ENCODE results near the gene RGS9.

DNA sequence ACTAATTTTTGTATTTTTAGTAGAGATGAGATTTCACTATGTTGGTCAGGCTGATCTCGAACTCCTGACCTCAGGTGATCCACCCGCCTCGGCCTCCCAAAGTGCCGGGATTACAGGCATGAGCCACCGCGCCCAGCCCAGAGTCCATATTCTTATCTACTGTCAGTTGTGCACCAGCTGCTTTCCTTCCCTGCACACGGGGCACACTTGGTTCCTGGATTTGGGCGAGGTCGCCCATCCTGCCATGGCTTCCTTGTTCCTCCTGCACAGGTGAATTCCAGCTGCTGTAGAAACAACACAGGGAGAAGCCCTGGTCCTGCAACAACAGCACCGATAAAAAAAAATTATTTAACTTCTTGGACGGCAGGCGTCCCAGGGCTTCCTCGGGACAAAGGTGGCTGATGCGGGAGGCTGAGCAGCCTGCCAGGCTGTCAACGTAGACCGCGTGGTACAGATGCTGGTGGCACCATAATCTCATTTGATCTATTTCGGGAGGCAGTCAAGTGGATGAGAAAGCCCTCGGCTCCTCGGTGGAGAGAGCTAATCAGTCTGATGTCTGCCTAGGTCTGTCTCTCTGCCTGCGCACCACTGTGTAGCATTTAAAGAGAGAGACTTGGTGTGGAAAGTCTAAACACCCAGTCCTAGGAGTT lies 19.1 kb downstream of the RGS9 start:
- TF ChIP-seq, protein P1, sequence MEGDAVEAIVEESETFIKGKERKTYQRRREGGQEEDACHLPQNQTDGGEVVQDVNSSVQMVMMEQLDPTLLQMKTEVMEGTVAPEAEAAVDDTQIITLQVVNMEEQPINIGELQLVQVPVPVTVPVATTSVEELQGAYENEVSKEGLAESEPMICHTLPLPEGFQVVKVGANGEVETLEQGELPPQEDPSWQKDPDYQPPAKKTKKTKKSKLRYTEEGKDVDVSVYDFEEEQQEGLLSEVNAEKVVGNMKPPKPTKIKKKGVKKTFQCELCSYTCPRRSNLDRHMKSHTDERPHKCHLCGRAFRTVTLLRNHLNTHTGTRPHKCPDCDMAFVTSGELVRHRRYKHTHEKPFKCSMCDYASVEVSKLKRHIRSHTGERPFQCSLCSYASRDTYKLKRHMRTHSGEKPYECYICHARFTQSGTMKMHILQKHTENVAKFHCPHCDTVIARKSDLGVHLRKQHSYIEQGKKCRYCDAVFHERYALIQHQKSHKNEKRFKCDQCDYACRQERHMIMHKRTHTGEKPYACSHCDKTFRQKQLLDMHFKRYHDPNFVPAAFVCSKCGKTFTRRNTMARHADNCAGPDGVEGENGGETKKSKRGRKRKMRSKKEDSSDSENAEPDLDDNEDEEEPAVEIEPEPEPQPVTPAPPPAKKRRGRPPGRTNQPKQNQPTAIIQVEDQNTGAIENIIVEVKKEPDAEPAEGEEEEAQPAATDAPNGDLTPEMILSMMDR (IDR thresholded peaks at IDR 0.05 in 4 of 5, conservative IDR thresholded peaks at IDR 0.05 in 1 of 5), result no peak
- no peak for TF ChIP-seq POLR2A (IDR thresholded peaks at IDR 0.05)

Data from gastrocnemius medialis (tissue), 4 donors.